ENCODE data around the gene TSTD1. TPM values are rescaled to one million over a fixed set of nuclear protein-coding genes. Genes with fewer than 3 reads are reported as not detected.
A peak's percentile ranks its signal among the peaks of the same experiment; 100 is the strongest.

The TSTD1 gene
- polyA plus RNA-seq (2012; ENCODE audit: missing spikeins): 100 TPM

GRCh38 chr1:161038523-161039153 is at the start of gene TSTD1:
TSS of gene TSTD1 (minus strand) at chr1:161038964. CDS start at chr1:161038889, 75 bp downstream.
- DNase-seq (ENCODE audit: insufficient read length) (peak; percentile 92), FAIRE-seq (peak; percentile 93)
- TF ChIP-seq TAF1 (IDR thresholded peaks at IDR 0.05; ENCODE audit: borderline replicate concordance, low read depth, low read length) (no peak; the same call in 1 of the 2 replicates), POLR2AphosphoS5 (IDR thresholded peaks at IDR 0.05; ENCODE audit: low read depth, low read length) (peak; percentile 88), POLR2A (IDR thresholded peaks at IDR 0.05; ENCODE audit: low read depth, low read length) (peak; percentile 81)

- FAIRE-seq (no peak), DNase-seq (ENCODE audit: insufficient read length) (no peak)
- no peak for TF ChIP-seq TAF1 (IDR thresholded peaks at IDR 0.05; ENCODE audit: borderline replicate concordance, low read depth, low read length)
- TF ChIP-seq POLR2AphosphoS5 (IDR thresholded peaks at IDR 0.05; ENCODE audit: low read depth, low read length): no peak
- TF ChIP-seq POLR2A (IDR thresholded peaks at IDR 0.05; ENCODE audit: low read depth, low read length): no peak
These were observed 47.7 kb upstream of the TSTD1 start for GRCh38 chr1:161086457-161086856.

- TF ChIP-seq TAF1 (IDR thresholded peaks at IDR 0.05; ENCODE audit: borderline replicate concordance, low read depth, low read length) (no peak), POLR2AphosphoS5 (IDR thresholded peaks at IDR 0.05; ENCODE audit: low read depth, low read length) (no peak), POLR2A (IDR thresholded peaks at IDR 0.05; ENCODE audit: low read depth, low read length) (no peak)
- DNase-seq (ENCODE audit: insufficient read length): no peak
- no peak for FAIRE-seq
These were observed 46.4 kb upstream of the TSTD1 start for GRCh38 chr1:161085165-161085564.

GRCh38 chr1:161084597-161084988 is 45.8 kb upstream of the TSTD1 start:
- TF ChIP-seq TAF1 (IDR thresholded peaks at IDR 0.05; ENCODE audit: borderline replicate concordance, low read depth, low read length) (no peak), POLR2AphosphoS5 (IDR thresholded peaks at IDR 0.05; ENCODE audit: low read depth, low read length) (no peak), POLR2A (IDR thresholded peaks at IDR 0.05; ENCODE audit: low read depth, low read length) (no peak)
- no peak for FAIRE-seq
- no peak for DNase-seq (ENCODE audit: insufficient read length)

- FAIRE-seq (peak; percentile 44), DNase-seq (ENCODE audit: insufficient read length) (no peak)
- no peak for TF ChIP-seq POLR2AphosphoS5 (IDR thresholded peaks at IDR 0.05; ENCODE audit: low read depth, low read length)
- no peak for TF ChIP-seq TAF1 (IDR thresholded peaks at IDR 0.05; ENCODE audit: borderline replicate concordance, low read depth, low read length)
- TF ChIP-seq POLR2A (IDR thresholded peaks at IDR 0.05; ENCODE audit: low read depth, low read length): no peak
These were observed 45.2 kb upstream of the TSTD1 start for GRCh38 chr1:161083748-161084596.

- TF ChIP-seq TAF1 (IDR thresholded peaks at IDR 0.05; ENCODE audit: borderline replicate concordance, low read depth, low read length): no peak
- DNase-seq (ENCODE audit: insufficient read length) (no peak), FAIRE-seq (no peak)
These were observed 44.4 kb upstream of the TSTD1 start for GRCh38 chr1:161082996-161083747.

- TF ChIP-seq POLR2A (IDR thresholded peaks at IDR 0.05; ENCODE audit: low read depth, low read length): no peak
- TF ChIP-seq TAF1 (IDR thresholded peaks at IDR 0.05; ENCODE audit: borderline replicate concordance, low read depth, low read length): no peak
- no peak for TF ChIP-seq POLR2AphosphoS5 (IDR thresholded peaks at IDR 0.05; ENCODE audit: low read depth, low read length)
- DNase-seq (ENCODE audit: insufficient read length) (no peak), FAIRE-seq (no peak)
These were observed 43.7 kb upstream of the TSTD1 start for GRCh38 chr1:161082483-161082882.

- FAIRE-seq: no peak
- no peak for DNase-seq (ENCODE audit: insufficient read length)
- TF ChIP-seq POLR2A (IDR thresholded peaks at IDR 0.05; ENCODE audit: low read depth, low read length): no peak
These were observed 42.8 kb upstream of the TSTD1 start for GRCh38 chr1:161081519-161081918.

GRCh38 chr1:161080441-161081405 is 42.0 kb upstream of the TSTD1 start:
- TF ChIP-seq TAF1 (IDR thresholded peaks at IDR 0.05; ENCODE audit: borderline replicate concordance, low read depth, low read length) (no peak), POLR2AphosphoS5 (IDR thresholded peaks at IDR 0.05; ENCODE audit: low read depth, low read length) (no peak), POLR2A (IDR thresholded peaks at IDR 0.05; ENCODE audit: low read depth, low read length) (no peak)
- no peak for FAIRE-seq
- no peak for DNase-seq (ENCODE audit: insufficient read length)

GRCh38 chr1:161079436-161080110 is 40.8 kb upstream of the TSTD1 start:
- FAIRE-seq (peak; percentile 30), DNase-seq (ENCODE audit: insufficient read length) (no peak)
- TF ChIP-seq POLR2AphosphoS5 (IDR thresholded peaks at IDR 0.05; ENCODE audit: low read depth, low read length) (no peak), POLR2A (IDR thresholded peaks at IDR 0.05; ENCODE audit: low read depth, low read length) (no peak), TAF1 (IDR thresholded peaks at IDR 0.05; ENCODE audit: borderline replicate concordance, low read depth, low read length) (no peak)

All from GM12892 (cell line).